Nucleus accumbens (tissue), 56 donors: ENCODE measurements around the gene MRPS14.
A peak's percentile ranks its signal among the peaks of the same experiment; 100 is the strongest.
"Not testable (repeated sequence)": the region's sequence is repeated elsewhere in the genome, so short reads cannot be mapped to it uniquely, and the experiment has no call there.

ENCODE experiments used
- DNase-seq, 56 donors: peaks; one replicate each; lab custom pipeline; 2025; lab: John Stamatoyannopoulos, UW

MRPS14 gene

GRCh38 chr1:175023043-175023921 is at the start of gene MRPS14:
MRPS14 (minus strand) TSS chr1:175023425; CDS start chr1:175023408, 17 bp downstream.
- DNase-seq = peak; percentile 47 to 98 (median 94)

- peak in 34 of 56 donors; percentile 1 to 49 (median 18) for DNase-seq
Measured at GRCh38 chr1:175072099-175072951, 49.1 kb upstream of the MRPS14 start.

- DNase-seq = no peak
Measured at GRCh38 chr1:175071276-175071943, 48.2 kb upstream of the MRPS14 start.

GRCh38 chr1:175070818-175071217 is 47.6 kb upstream of the MRPS14 start:
- no peak for DNase-seq

- no peak for DNase-seq
Measured at GRCh38 chr1:175067362-175068106, 44.3 kb upstream of the MRPS14 start, which contains the start of gene TNN. TNN (plus strand) TSS chr1:175067833; CDS start chr1:175077419, 9,586 bp downstream.

- no peak for DNase-seq
Measured at GRCh38 chr1:175062858-175063257, 39.6 kb upstream of the MRPS14 start.

- DNase-seq = no peak
Measured at GRCh38 chr1:175062339-175062738, 39.1 kb upstream of the MRPS14 start.

GRCh38 chr1:175054736-175055135 is 31.5 kb upstream of the MRPS14 start:
- DNase-seq = no peak

- DNase-seq = no peak
Measured at GRCh38 chr1:175050992-175051391, 27.8 kb upstream of the MRPS14 start.

- DNase-seq = no peak
Measured at GRCh38 chr1:175045519-175045918, 22.3 kb upstream of the MRPS14 start.

- no peak for DNase-seq
Measured at GRCh38 chr1:175045097-175045496, 21.9 kb upstream of the MRPS14 start.

GRCh38 chr1:175044591-175044990 is 21.4 kb upstream of the MRPS14 start:
- DNase-seq = not testable (repeated sequence)

GRCh38 chr1:175043824-175044223 is 20.6 kb upstream of the MRPS14 start:
- DNase-seq = no peak

- DNase-seq = no peak
Measured at GRCh38 chr1:175042650-175043049, 19.4 kb upstream of the MRPS14 start.

GRCh38 chr1:175040324-175040879 is 17.2 kb upstream of the MRPS14 start:
- DNase-seq = no peak

GRCh38 chr1:175037416-175037815 is 14.2 kb upstream of the MRPS14 start:
- no peak for DNase-seq

- DNase-seq = no peak
Measured at GRCh38 chr1:175036476-175036875, 13.3 kb upstream of the MRPS14 start.

- DNase-seq = no peak
Measured at GRCh38 chr1:175035865-175036264, 12.6 kb upstream of the MRPS14 start.

- DNase-seq = no peak
Measured at GRCh38 chr1:175034775-175035174, 11.6 kb upstream of the MRPS14 start.

- no peak for DNase-seq
Measured at GRCh38 chr1:175033953-175034352, 10.7 kb upstream of the MRPS14 start.
